ENCODE data around the gene TH.
A peak's percentile ranks its signal among the peaks of the same experiment; 100 is the strongest.

TH gene

DNA sequence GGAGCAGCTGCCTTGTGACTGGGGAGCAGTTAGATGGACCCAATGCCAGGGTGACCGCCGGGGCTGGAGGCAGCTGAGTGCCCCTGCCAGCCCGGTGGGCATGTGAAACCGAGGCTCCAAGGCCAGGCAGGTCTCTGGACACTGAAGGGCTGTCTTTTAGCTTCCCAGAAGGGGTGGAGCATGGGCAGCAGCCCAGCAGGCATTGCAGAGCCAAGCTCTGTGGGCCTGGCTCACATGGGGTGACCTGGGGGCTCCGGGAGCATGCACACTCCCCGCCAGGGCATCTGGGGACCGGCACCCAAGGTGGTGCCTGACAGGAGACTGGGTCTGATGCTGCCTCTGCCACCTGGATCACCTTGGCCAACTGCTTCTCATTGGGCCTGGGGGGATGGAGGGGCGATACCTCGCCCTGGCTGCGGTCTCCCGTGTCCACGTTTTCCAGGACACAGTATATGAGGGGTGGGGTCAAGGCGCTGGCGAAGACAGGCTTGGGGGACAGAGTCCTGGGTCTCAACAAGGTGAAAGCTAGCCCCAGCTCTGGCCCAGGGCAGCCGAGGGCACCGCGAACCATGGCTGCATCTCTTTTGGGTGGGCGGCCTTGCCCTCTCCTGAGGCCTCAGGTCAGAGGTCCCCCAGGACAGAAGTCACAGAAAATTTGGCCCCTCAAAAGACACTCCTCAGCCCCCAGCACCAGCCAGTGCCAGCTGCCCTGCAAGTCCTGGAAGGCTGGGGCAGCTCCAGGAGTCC lies 14.1 kb downstream of the TH start:
- no peak for DNase-seq

- peak in 1 of 2 experiments; percentile 49 for DNase-seq
Observed at GRCh38 chr11:2156416-2157182, 15.0 kb downstream of the TH start.

DNA sequence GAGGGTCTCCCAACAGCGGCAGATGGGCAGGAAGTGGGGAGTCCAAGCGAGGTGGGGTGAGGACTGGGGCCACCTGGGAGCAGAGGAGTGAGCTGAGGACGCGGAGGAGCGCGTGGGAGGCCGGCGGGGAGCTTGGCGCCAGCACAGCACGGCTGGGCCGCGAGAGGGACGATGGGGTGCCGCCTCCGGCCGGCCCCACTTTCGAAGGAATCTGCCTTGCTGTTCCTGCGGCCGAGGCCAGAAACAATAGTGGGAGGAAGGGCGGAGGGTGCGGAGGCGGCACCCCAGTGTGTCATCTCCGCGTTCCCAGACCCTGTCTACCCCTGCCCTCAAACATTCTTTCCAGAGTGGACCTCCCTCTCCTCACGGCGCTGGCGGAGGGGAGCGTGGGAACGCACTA lies 16.1 kb downstream of the TH start:
- DNase-seq, result no peak

DNA sequence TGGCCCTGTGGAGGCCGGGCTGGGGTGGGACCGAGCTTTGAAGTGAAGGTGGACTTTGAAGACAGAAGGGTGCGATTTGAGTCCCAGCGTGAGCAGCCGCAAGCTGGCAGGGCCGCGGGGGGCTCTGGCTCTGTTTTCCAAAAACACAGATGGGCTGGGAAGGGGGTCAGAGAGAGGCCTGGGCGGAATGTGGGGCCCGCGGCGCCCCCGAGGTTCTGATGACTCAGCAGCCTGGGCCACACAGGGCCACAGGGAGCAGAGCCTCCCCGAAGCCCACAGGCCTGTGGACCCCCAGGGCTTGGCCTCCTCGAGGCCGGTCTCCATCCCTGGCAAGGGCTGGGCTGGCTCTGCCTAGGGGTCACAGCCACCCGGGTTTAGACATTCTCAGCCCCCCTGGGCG lies 16.7 kb downstream of the TH start:
- no peak for DNase-seq

DNA sequence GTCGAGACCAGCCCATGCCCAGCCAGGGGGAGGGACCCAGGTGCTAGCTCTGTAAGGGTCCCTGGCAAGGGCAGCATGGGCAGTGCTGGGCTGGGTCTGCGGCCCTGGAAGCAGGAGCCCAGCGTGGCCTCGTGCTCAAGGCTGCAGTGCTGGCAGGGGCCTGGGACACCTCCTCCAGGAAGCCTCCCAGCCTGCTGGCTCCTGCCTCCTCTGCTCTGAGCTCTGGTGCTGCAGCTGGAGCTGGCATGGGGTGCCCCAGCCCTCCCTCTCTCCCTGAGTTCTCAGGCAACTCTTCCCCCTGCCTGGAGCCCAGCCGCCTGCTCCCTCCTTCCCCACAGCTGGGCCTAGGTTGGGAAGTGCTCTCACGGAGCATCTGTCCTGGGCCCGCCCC lies 17.4 kb downstream of the TH start:
- DNase-seq, result no peak

DNA sequence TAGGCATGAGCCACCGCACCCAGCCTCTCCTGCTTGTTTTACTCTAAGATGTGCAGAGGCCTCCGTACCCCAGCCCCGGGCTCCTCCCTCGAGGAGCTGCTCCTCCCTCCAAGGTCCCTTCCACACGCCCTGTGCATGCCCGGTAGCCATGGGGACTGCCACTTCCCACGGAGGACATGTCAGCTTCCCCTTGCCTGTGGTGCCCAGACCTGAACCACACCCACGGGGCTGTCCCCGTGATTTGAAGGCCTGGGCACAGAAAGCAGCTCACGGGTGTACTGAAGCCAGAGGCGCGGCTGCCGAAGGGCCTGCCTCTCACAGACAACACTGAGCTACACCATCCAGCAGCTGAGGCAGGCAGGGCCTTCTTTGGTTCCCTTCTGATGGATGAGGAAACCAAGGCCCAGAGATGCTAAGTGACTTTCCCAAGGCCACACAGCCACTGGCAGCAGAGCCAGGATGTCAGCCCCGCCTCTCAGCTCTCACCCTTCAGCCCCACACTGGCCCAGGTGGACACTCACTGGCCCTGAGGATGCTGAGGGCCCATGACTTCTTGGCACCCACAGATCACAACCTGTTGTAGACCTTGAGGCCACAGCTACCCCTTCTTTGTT lies 17.9 kb downstream of the TH start:
- no peak for DNase-seq

DNA sequence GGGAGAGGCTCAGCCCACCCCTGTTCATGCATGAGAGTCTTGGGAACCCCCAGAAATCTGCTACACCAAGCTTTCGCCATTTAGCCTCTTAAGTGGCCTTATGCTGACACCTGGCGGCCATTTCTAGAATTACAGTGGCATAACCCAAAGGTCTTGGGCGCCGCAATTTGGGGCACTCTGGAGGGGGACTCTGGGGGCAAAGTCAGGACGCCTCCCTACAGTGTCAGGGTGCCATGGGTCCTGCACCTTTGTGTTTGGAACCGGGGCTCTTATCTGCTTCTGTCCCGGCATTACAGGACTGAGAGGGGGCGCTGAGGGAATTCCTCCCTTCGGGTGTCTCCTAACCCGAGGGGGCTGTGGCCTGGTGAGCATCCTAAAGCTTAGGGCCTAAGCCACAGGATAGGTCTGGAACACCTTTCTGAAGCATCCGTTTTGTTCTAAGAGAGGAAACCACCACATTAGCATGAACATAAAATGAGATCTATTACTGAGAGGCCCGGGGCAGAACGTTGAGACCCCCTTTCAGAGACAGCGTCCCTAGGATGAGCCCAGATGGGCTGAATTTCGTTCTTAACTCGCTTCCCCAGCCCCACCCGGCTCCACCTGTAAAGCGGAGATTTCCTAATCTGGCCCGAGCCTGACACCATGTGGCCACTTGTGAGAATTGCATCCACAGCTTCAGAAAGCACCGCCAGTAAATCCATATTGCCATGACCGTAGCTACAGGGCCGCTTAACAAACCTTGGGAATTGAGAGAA lies 19.9 kb downstream of the TH start:
- DNase-seq, result peak; percentile 58 to 73

DNA sequence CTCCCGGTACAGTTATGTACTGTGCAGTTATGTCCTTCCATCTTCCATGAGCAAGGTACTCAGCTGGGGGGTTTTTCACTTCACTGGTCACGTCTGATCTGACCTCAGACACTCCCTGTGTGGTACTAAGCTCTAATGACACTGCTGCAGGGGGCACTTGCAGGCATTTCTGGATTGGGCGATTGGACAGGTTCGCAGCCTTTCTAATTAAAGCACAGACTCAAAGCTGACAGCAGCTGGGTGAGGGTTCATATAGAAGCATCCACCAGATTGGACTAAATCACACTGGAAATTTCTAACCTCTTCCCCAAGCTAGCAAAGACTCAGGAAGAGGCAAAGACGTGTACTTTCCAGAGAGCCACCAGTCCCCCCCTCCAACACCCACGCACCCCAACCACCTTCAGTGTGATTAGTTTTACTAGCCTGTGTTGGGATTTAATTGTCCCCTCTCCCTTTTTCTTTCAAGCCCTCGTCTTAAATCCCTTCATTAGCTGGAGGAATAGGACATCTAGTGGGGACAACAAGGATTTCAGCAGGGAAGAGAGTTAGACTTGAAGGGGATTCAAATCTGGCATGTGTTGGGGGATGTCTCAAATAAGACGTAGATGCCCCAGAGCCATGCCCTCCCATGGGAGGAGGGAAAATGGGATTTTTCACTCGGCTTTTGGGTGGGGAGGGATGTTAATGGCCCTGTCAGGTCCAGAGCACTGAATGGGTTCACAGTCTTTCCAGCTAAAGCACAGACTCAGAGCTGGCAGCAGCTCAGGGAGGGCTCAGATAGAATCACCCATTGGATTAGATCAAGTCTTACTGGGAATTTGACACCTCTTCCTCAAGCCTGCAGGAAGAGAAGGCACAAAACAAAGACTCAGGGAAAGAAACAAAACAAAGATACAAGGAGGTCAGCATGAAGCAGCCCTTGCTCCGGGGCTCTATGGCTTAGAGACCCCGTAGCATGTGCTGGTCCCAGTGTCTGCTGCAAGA lies 21.5 kb downstream of the TH start:
- DNase-seq, result peak in 1 of 2 experiments; percentile 11

DNA sequence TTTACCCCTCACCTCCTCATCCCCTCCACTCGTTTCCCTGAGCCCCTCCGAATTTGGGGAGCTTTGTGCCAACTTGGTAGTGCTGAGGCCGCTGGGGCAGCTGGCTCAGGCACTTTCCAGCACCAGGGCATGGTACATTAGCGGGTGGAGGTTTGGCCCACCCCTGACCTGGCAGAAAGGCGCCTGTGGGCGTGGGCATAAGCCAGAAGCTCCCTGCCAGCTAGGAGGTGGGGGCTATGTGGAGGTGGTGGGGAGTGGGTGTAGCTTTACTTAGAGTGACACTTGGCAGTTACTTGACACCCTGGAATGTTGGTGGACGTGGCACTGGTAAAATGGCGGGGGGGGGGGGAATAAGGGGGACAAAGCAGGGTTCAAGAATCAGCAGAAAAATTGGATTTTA lies 22.2 kb downstream of the TH start:
- no peak for DNase-seq

- no peak for DNase-seq
Observed at GRCh38 chr11:2148595-2148994, 23.0 kb downstream of the TH start.

- no peak for DNase-seq
Observed at GRCh38 chr11:2147391-2147790, 24.2 kb downstream of the TH start.

GRCh38 chr11:2146051-2146450 lies 25.6 kb downstream of the TH start:
- DNase-seq, result no peak

DNA sequence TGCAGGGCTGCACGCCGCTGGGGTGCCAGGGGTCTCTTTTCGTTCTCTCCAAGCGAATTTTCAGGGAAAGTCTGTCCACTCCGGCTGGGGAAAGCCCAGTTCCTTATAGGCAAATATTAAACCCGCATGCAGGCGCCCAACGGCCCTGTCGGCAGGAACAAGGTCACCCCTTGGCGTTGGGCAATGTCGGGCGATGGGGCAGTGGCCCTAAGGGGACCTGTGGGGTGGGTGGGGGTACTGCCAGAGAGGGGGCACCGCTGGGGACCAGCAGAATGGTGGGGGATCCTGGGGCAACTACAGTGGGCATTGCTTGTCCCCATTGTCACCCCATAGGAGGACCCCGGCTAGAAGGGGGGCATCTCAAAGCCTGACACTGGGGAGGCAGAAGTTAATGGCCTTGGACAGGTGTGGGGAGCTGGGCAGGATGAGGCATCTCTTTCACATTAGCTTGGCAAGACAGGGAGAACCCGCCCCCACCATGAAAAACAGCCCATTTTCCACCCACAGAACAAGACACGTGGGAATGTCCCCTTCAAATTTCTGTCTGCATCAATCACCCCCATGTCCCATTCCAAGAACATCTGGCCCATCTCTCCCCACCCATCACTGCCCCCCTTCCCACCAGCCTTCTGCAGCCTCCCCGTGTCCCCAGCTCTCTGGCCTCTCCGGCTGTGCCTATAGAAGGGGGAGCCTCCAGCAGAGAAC lies 26.9 kb downstream of the TH start:
- no peak for DNase-seq

DNA sequence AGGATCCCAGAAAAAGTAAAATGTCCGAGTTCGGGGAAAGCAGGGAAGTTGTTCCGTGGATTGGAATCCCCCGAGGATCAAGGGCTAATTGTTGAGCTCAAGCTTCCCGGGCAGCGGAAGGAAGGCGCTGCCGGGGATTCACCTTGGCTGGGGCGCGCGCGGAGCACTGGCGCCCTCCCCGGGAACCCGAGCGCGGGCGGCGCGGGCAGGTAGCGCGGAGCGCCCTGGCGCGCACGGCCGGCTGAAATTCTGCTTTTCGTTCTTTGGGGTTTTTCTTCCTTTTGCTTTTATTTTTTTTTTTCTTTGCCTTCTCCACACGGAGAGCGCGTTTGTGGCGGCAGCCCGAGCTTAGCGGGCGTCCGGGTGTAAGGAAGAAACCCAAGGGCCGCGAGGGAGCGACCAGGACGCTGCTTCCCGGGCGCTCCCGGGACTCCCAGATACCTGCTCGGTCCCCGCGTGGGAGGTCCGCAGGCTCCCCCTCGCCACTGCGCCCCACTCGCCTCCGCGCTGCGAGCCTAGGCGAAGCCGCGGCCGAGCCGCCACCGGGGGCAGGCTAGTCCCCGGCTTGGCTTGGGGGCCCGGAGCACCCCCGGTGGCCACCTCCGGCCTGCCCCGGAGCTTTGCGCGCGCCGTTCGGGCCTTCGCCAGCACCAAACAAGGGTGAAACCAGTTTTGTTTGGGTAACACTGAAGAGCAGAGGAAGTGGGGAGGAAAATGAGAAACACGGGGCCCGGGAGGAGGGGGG lies 27.6 kb downstream of the TH start:
- no peak for DNase-seq

GRCh38 chr11:2143477-2143798 lies 28.2 kb downstream of the TH start:
- no peak for DNase-seq

- DNase-seq, result no peak
Observed at GRCh38 chr11:2142762-2143202, 28.8 kb downstream of the TH start.

GRCh38 chr11:2142300-2142759 lies 29.3 kb downstream of the TH start:
- no peak for DNase-seq

DNA sequence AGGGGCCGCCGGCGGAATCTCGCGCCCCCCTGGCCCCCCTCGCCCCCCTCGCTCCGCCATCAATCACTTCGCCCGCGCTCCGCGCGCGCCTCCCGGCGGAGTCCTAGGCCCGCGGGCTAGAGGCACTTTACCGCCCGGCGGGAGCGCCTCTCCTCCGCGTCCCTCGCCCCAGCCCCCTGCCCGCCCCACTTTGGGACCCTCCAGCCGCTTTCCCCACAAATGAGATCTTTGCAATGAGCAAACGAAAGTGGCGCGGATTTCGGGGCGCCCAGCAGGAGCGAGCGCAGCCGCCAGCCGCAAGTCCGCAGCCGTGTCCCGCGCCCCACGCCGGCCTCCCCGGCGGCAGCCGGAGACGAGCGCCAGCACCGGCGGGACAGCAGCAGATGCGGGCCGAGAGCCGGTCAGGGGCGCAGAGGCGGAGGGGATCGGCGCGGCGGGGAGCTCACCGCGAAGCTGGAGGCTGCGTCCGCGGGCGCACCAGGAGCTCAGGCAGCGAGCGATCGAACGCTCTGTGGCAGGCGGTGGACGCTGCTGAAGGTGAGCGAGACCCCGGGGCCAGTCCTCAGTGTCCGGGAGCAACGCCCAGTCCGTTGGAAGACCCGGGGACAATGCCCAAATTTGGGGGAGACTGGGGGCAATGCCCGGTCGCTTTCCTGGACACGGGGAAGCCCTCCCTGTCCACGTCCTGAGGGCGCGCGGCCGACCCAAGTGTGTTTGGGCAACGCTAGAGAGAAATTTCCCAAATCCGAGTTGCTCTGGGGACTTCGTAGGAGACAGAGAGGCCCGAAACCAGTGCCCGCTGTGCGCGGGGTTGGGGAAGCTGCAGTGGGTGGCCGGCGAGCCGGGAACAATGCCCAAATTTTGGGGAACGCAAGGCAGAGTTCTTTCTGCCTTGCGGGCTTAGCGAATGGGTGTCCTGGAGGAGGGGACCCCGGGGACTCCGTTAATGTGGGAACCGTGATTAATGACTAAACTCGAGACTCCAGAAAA lies 30.9 kb downstream of the TH start:
- no peak for DNase-seq

DNA sequence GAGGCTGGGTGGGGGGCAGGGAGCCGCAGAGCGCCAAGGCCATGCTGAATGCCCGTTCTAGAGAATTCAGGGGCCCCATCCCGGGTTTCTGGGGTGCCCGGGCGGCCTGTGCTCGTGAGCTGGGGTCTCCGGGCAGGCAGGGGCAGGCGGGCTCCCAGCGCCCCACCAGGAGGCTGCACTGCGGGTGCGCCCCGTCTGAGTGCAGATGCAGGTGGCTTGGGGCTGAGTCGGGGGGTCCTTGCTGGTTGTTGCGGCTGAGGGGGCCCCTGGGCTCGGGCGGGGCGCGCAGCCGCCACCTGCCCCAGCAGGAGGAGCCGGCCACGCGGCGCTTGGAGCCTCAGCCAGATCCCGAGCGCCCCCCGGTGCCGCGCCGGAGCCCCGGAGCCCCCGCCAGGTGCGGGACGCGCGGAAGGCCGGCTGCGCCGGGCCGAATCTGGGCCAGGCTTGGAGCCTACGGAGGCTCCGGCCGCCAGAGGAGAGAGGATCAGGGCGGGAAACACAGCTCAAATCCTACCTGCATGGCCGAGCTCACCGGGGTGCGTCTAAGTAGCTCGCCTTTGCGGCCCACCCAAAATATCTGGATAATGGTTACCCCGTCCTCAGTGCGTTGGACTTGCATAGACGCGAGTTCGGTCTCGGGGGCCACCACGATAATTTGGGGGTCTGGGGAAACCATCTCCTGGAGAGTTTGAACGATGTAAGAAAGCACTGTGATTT lies 31.8 kb downstream of the TH start:
- no peak for DNase-seq
